ENCODE data around the gene EIF4EBP3. TPM values are rescaled to one million over a fixed set of nuclear protein-coding genes. Genes with fewer than 3 reads are reported as not detected.

Gene EIF4EBP3
- total and polyA plus RNA-seq, 2 donors (not counting 1 experiment from before 2014, with no cell fraction given) = 1.8 to 3.0 TPM

- H3K9ac ChIP-seq (ENCODE audit: insufficient read depth, low read length) = no peak overlapping the region
- peak overlapping the region; percentile 33 for H3K4me2 ChIP-seq (ENCODE audit: extremely low read depth, insufficient read depth, low read length)
- H3K4me3 ChIP-seq (replicated peaks in 1 of 4; ENCODE audit: control extremely low read depth in 1 of 4, insufficient read depth in 1 of 4, low read depth in 3 of 4, low read length in 4 of 4) = no peak overlapping the region
- peaks cover 12% of the 10 kb centered on the region for H3K4me1 ChIP-seq (ENCODE audit: control insufficient read depth, extremely low read depth, insufficient read depth, low read length)
- no peaks in the 10 kb centered on the region for H3K9me3 ChIP-seq (ENCODE audit: control insufficient read depth, insufficient read depth, low read depth, low read length)
- DNase-seq (ENCODE audit: low read depth in 2 of 2) = no peak
- peaks cover 29% of the 10 kb centered on the region for H3K79me2 ChIP-seq (ENCODE audit: control insufficient read depth, insufficient read depth, low read length)
- H3K36me3 ChIP-seq (ENCODE audit: control insufficient read depth, insufficient read depth, low read length) = peaks cover 21% of the 10 kb centered on the region
- no peaks in the 10 kb centered on the region for H4K20me1 ChIP-seq (ENCODE audit: control insufficient read depth, extremely low read depth, insufficient read depth, low read length)
- H3K27ac ChIP-seq (ENCODE audit: insufficient read depth, low read length) = no peak overlapping the region
- no peak for TF ChIP-seq EZH2 (IDR thresholded peaks at IDR 0.05; ENCODE audit: low read length, missing control alignments)
- TF ChIP-seq, protein P1, sequence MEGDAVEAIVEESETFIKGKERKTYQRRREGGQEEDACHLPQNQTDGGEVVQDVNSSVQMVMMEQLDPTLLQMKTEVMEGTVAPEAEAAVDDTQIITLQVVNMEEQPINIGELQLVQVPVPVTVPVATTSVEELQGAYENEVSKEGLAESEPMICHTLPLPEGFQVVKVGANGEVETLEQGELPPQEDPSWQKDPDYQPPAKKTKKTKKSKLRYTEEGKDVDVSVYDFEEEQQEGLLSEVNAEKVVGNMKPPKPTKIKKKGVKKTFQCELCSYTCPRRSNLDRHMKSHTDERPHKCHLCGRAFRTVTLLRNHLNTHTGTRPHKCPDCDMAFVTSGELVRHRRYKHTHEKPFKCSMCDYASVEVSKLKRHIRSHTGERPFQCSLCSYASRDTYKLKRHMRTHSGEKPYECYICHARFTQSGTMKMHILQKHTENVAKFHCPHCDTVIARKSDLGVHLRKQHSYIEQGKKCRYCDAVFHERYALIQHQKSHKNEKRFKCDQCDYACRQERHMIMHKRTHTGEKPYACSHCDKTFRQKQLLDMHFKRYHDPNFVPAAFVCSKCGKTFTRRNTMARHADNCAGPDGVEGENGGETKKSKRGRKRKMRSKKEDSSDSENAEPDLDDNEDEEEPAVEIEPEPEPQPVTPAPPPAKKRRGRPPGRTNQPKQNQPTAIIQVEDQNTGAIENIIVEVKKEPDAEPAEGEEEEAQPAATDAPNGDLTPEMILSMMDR (conservative IDR thresholded peaks at IDR 0.05 in 1 of 2, IDR thresholded peaks at IDR 0.05 in 1 of 2; ENCODE audit: low read depth in 1 of 2, low read length in 2 of 2) = no peak
- no peaks in the 10 kb centered on the region for H3K27me3 ChIP-seq (ENCODE audit: control insufficient read depth, insufficient read depth, low read length)
- no peak overlapping the region for H2AFZ ChIP-seq (ENCODE audit: low read length)
These were observed 19.2 kb downstream of the EIF4EBP3 start for GRCh38 chr5:140566665-140567064.

DNA sequence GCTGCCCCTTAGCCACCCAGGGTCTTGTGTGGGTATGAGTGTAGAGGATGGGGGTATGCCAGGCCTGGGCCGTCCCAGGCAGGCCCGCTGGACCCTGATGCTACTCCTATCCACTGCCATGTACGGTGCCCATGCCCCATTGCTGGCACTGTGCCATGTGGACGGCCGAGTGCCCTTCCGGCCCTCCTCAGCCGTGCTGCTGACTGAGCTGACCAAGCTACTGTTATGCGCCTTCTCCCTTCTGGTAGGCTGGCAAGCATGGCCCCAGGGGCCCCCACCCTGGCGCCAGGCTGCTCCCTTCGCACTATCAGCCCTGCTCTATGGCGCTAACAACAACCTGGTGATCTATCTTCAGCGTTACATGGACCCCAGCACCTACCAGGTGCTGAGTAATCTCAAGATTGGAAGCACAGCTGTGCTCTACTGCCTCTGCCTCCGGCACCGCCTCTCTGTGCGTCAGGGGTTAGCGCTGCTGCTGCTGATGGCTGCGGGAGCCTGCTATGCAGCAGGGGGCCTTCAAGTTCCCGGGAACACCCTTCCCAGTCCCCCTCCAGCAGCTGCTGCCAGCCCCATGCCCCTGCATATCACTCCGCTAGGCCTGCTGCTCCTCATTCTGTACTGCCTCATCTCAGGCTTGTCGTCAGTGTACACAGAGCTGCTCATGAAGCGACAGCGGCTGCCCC lies 19.8 kb downstream of the EIF4EBP3 start:
- DNase-seq (ENCODE audit: low read depth in 2 of 2) = no peak
- H3K27me3 ChIP-seq (ENCODE audit: control insufficient read depth, insufficient read depth, low read length) = no peaks in the 10 kb centered on the region
- no peak overlapping the region for H3K4me2 ChIP-seq (ENCODE audit: extremely low read depth, insufficient read depth, low read length)
- H4K20me1 ChIP-seq (ENCODE audit: control insufficient read depth, extremely low read depth, insufficient read depth, low read length) = no peaks in the 10 kb centered on the region
- peaks cover 29% of the 10 kb centered on the region for H3K79me2 ChIP-seq (ENCODE audit: control insufficient read depth, insufficient read depth, low read length)
- H3K27ac ChIP-seq (ENCODE audit: insufficient read depth, low read length) = no peak overlapping the region
- H3K9ac ChIP-seq (ENCODE audit: insufficient read depth, low read length) = no peak overlapping the region
- H3K4me1 ChIP-seq (ENCODE audit: control insufficient read depth, extremely low read depth, insufficient read depth, low read length) = peaks cover 12% of the 10 kb centered on the region
- H2AFZ ChIP-seq (ENCODE audit: low read length) = no peak overlapping the region
- H3K36me3 ChIP-seq (ENCODE audit: control insufficient read depth, insufficient read depth, low read length) = peaks cover 21% of the 10 kb centered on the region
- no peak overlapping the region for H3K4me3 ChIP-seq (replicated peaks in 1 of 4; ENCODE audit: control extremely low read depth in 1 of 4, insufficient read depth in 1 of 4, low read depth in 3 of 4, low read length in 4 of 4)
- no peaks in the 10 kb centered on the region for H3K9me3 ChIP-seq (ENCODE audit: control insufficient read depth, insufficient read depth, low read depth, low read length)
- no peak for TF ChIP-seq EZH2 (IDR thresholded peaks at IDR 0.05; ENCODE audit: low read length, missing control alignments)
- TF ChIP-seq, protein P1 (conservative IDR thresholded peaks at IDR 0.05 in 1 of 2, IDR thresholded peaks at IDR 0.05 in 1 of 2; ENCODE audit: low read depth in 1 of 2, low read length in 2 of 2) = no peak

GRCh38 chr5:140567871-140568270 lies 20.4 kb downstream of the EIF4EBP3 start:
- Histone ChIP-seq H3K27ac (ENCODE audit: insufficient read depth, low read length) (no peak overlapping the region), H3K4me2 (ENCODE audit: extremely low read depth, insufficient read depth, low read length) (no peak overlapping the region), H2AFZ (ENCODE audit: low read length) (no peak overlapping the region), H4K20me1 (ENCODE audit: control insufficient read depth, extremely low read depth, insufficient read depth, low read length) (no peaks in the 10 kb centered on the region), H3K4me1 (ENCODE audit: control insufficient read depth, extremely low read depth, insufficient read depth, low read length) (peaks cover 12% of the 10 kb centered on the region), H3K4me3 (replicated peaks in 1 of 4; ENCODE audit: control extremely low read depth in 1 of 4, insufficient read depth in 1 of 4, low read depth in 3 of 4, low read length in 4 of 4) (no peak overlapping the region), H3K27me3 (ENCODE audit: control insufficient read depth, insufficient read depth, low read length) (no peaks in the 10 kb centered on the region), H3K36me3 (ENCODE audit: control insufficient read depth, insufficient read depth, low read length) (peaks cover 21% of the 10 kb centered on the region), H3K79me2 (ENCODE audit: control insufficient read depth, insufficient read depth, low read length) (peaks cover 29% of the 10 kb centered on the region), H3K9me3 (ENCODE audit: control insufficient read depth, insufficient read depth, low read depth, low read length) (no peaks in the 10 kb centered on the region), H3K9ac (ENCODE audit: insufficient read depth, low read length) (no peak overlapping the region)
- TF ChIP-seq EZH2 (IDR thresholded peaks at IDR 0.05; ENCODE audit: low read length, missing control alignments) = no peak
- TF ChIP-seq, protein P1 (conservative IDR thresholded peaks at IDR 0.05 in 1 of 2, IDR thresholded peaks at IDR 0.05 in 1 of 2; ENCODE audit: low read depth in 1 of 2, low read length in 2 of 2) = no peak
- DNase-seq (ENCODE audit: low read depth in 2 of 2) = no peak

All from fibroblast of lung (primary cell).